Fibroblast of skin of right quadriceps (primary cell): ENCODE data around the gene PTPRG.

Source experiments
- DNase-seq: peaks from one replicate; pipeline ENCODE4 v3.0.0-alpha.2; 2013

The PTPRG gene

DNA sequence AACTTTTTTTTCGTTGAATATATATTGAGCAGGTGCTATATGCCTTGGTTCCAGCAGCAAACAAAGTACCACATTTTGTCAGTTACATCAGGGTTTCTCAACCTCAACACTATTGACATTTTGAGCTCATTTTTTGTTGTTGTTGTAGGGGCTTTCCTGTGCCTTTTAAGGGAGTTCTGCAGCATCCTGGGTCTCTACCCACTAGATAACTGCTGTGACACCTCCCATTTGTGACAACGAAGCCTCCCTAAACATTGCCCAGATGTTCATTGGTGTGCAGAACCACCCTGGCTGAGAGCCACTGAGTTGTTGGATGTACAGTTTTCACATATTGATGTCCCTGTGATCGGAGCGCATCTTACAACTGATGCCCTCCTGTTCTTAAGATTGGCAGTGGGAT, 382.6 kb downstream of the PTPRG start:
- DNase-seq, result no peak

GRCh38 chr3:61944726-61945125, 383.4 kb downstream of the PTPRG start:
- DNase-seq, result no peak

- DNase-seq, result no peak
Measured at GRCh38 chr3:61945657-61946056, 384.3 kb downstream of the PTPRG start.

DNA sequence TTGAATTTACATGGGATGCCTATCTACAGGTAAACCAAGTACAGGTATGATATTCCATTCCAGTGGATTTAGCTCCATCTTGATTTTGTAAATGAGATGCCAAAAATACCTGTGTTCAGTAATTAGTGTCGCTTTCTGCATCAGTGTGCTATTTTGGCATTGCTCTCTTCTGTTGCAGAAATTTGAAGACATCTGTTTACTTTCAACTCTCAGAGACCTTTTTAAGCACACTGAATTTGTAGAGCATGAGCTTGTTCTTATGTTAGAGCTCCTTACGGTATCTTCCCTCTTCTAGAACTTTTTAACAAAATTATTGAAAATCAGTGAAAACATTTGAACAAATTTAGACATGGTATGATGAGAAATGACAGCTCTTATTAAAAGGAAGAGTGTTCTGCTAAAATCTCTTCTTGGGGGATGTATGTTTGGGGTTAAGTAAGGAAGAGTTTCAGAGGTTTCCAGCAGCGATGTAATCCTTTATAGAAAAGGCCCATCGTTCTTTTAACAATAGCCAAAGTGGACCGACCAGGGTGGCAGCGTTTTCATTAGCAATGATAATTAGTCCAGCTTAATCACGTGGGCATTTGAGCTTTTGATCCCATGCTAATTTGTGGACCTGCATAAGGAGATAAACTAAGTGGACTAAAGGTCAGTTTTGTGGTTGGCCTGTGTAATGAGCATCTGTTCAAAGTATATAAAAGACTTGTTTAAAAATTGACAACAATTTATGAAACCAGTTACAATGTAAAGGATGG, 385.4 kb downstream of the PTPRG start:
- DNase-seq, result no peak

DNA sequence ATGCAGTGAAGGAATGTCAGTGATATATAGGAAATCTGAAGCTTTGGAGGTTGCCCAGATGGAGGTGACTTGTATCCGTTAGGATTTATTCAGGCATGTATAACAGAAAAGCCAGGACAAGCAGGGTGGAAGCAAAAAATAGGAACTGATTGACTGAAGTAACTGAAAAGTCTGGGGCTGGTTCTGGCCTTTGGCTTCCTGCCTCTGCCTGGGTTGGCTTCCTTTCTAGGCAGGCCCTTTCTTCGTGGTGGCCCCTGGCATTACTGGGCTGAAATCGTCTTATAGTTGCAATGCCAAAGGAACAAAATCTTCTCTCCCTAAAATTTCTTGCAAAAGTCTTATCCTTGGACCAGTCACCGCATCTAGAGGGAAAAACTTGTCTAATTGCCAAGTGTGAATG, 386.1 kb downstream of the PTPRG start:
- no peak for DNase-seq

DNA sequence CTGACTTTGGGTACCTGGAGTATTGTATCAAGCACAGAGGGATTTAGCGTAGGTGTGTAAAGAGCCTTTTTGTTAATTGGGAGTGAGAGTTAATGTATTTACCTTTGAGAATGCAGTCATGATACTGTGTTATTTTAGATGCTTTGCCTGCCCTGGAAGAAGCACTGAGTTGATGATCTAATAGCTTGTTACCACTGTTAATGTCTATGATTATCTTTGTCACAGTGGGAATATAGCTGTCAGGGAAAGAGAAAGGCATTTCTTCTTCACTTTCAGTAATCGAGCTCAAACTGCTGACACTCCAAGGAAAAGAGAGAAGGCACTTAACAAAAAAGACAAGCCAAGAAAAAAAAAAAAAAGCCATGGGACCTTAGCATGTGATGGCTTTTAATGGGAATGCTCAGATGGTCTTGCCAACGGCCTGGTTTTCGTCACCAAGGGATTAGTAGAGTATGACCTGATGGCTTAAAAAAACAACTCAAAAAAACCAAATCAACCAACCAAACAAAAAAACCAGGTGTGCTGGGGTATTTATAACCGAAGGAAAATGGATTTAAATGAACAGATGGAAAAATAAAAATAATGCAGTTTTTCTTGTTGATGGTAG, 387.4 kb downstream of the PTPRG start:
- DNase-seq, result no peak

GRCh38 chr3:61954097-61954540, 392.7 kb downstream of the PTPRG start:
- DNase-seq, result peak; percentile 85

DNA sequence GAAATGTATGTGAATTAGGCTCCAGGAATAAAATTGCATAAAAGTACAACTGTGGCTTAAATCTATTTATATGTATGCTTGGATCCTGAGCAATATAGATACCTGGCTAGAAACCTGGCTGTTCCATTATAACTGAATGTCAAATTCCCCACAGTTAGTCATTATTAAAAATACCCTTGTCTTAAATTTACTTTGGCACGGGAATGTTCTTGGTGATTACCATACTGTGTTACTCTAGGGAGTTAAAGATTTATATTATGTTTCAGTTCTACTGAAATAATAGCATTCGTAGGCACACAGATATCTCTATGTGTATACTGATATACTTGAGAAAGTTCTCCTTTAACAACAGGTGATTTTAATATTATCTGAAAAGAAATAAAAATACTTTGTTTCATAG, 394.1 kb downstream of the PTPRG start:
- peak; percentile 14 for DNase-seq

- peak; percentile 87 for DNase-seq
Measured at GRCh38 chr3:61956236-61956635, 394.9 kb downstream of the PTPRG start.

DNA sequence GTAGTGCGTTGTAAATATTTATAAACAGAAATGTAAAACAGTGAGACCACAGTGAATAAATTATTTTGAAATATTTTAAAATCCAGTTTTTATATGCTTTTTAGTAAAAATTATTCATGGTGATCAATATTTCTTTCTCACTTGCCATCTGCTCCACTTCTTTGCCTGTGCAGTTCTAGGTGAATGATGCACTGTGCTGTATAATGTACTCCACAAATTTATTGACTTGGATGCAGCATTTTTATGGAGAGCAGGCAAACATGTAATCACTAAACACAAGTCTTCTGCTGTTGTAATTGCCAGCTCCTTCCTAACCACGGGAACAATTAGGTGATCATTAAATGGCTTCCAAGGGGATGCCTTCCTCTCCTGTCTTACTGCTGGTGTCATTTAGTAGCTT, 395.9 kb downstream of the PTPRG start:
- no peak for DNase-seq

GRCh38 chr3:61960976-61961375, 399.6 kb downstream of the PTPRG start:
- DNase-seq, result no peak

DNA sequence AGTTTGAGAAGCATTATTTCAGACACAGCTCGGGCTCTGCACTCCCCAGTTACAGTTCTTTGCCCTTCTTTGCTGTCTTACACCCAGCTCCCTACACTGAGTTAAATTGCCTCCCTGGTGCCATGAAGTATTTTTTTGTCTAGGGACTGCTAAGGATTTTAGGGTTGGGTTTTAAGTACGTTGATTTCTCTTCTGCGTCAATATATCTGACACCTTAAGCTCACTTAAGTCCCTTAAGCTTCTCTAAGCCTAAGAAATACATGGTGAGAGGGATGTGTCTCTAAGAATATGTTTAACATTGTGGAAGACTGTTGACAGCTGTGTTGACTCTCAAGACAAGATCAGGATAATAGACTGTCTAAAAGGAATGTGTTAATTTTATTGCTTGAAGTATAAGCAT, 400.5 kb downstream of the PTPRG start:
- no peak for DNase-seq

- DNase-seq, result peak; percentile 61
Measured at GRCh38 chr3:61964566-61964965, 403.2 kb downstream of the PTPRG start.

- no peak for DNase-seq
Measured at GRCh38 chr3:61965770-61966131, 404.4 kb downstream of the PTPRG start.

DNA sequence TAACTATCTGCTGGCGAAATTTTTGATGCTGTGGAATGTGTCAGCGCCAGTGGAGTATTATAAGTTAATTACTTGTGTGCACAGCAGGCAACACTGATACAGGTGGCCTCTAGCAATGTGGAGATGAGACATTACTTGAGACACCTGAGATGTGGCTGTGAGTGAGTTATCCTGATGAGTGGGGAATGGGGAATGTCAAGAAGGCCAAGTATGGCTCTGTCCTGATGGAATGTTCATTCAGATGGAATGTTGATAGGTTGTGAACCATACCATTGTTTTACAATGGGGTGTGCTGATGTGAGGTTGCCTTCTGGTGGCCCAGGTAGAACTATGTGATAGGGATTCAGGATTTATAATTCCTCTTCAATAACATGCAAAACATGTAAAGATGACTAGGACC, 404.8 kb downstream of the PTPRG start:
- DNase-seq, result peak; percentile 19

DNA sequence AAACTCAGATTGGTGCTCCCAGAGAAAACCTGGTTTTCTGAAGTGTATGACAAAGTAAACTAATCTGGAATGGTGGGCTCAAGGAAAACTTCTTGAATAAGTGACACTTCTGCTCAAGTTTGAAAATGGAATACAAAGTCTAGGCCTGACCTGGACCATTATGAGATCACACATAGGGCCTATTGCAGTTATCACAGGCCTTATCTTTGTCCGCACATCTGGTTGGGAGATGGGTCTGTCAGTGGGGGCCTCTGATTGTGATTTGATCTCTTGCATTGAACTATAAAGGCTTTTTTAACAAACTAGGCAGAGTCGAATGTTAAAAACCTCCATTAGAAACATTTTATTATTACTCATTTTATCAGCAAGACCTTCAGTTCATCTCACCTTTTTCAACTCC, 405.6 kb downstream of the PTPRG start:
- DNase-seq, result no peak

GRCh38 chr3:61967937-61968336, 406.6 kb downstream of the PTPRG start:
- DNase-seq, result no peak

DNA sequence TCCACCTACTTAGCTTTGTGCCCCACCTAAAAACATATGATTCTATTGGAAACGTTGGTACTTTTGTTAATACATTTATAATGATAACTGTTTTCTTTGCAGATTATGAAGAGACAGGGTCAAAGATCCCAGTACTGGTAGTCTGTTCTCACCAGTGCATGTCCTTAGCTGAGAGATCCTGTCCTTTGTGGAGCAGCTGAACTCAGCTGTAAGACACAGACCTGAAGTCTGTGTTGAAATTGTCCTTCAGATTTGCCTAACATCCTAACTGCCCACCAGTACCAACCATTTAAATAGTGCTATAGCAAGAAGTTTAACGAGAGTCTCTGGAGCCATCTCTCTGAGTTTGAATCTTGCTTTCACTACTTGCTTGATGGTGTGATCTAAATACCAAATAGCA, 413.3 kb downstream of the PTPRG start:
- DNase-seq, result no peak

DNA sequence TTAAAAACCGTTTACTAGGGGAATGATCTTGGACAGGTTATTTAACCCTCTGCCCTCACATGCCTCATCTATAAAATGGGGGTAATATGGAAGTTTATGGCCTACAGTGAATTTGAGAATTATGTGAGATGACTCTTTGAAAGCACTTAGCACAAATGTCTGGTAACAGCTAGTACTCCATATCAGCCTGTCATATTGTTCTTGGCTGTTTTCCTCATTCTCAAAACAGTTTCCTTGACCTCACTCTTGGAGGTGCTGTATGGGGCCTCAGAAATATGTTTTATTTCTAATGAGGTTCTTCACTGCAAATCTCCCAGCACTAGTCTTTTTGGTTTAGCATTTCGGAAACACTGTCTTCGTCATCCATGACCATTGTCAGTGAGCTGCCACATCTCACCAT, 413.8 kb downstream of the PTPRG start:
- no peak for DNase-seq

GRCh38 chr3:61975936-61976335, 414.6 kb downstream of the PTPRG start:
- DNase-seq, result no peak

DNA sequence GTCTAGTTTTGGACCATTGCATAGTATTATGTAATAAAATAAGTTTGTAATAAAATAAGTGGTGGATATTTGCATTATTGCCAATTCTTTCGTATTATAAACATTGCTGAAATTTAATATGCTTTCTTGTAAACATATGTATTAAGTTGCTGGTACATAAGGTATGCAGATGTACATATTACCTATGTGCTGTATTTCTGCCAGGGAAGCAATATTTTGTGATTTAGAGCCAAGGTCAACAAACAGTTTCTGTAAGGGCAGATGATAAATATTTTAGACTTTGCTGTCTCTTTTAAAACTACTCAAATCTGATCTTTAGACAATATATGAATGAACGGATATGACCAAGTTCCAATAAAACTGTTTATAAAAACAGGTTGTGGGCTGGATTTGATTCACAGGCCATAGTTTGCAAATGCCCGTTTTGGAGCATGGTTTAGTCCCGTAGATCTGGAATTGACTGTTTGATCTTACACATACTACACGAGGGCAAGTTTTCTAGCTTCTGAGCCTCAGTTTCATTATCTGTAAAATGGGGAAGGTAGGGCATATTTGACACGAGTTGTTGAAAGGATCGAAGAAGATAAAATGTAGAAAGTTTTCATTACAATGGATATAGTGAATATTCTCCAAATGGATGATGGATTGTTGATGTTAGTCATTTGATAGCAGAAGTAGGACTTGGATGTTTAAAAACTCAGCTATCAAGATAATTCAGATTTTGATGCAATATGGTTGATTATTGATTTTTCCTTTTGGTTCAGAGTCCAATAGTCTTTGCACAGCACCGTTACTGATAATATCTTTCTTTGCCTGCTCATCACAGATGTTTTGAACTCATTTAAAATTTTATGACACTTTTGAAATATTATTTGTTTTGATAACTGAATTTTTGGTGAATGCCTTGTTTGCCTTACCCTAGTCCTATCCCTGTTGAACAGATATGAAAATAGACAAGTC, 417.4 kb downstream of the PTPRG start:
- no peak for DNase-seq

GRCh38 chr3:61979638-61980037, 418.3 kb downstream of the PTPRG start:
- DNase-seq, result peak; percentile 67

DNA sequence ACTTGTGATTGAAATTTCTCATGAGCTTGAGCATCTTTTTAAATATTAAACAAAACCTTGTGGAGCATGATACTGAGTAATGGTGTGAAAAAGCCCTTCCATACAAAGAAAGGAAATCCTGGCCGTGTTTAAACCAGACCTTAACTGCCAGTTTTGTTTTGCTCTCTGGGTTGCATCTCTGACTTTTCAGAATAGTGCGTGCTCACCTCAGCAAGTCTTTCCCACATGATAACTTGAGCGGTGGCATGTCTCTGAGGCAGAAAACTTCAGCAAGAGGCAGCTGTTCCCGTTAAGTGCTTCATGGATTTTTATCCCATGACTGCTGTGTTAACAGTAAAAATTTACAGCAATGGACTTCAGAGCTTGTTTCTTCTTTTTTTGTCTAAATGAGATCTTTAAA, 418.7 kb downstream of the PTPRG start:
- peak; percentile 35 for DNase-seq

GRCh38 chr3:61981060-61981459, 419.7 kb downstream of the PTPRG start:
- DNase-seq, result no peak
